H1 (cell line): Measurements from ENCODE around the gene HFE.

Experiments
- CBX8 ChIP-seq: fragments of 300-800, 300-1000 bp; sonication (generic); IDR thresholded peaks from 2 replicates; pipeline ENCODE4 v1.7.1; 2016; ENCODE audit warnings: low read depth, low read length, borderline replicate concordance
- CHD1 ChIP-seq: IDR thresholded peaks from 2 replicates; pipeline ENCODE4 v1.6.1; 2012; ENCODE audit warnings: low read depth, low read length, improper control_type of control experiment
- CTCF ChIP-seq, 3 experiments: IDR thresholded peaks; 1 replicate in 2 of 3; 2 replicates in 1 of 3; pipeline versions ENCODE4 v1.5.1 to v1.6.1; 2011; ENCODE audit warnings: low read length in 3 of 3, mild to moderate bottlenecking in 3 of 3, inconsistent platforms in 2 of 3, low read depth in 1 of 3, moderate library complexity in 1 of 3; ENCODE audit not compliant: insufficient read depth in 1 of 3; ENCODE audit errors: control extremely low read depth in 1 of 3
- EZH2 ChIP-seq: fragments of 200-600 bp; sonication (generic); IDR thresholded peaks from 2 replicates; pipeline ENCODE4 v1.7.1; 2012; ENCODE audit warnings: low read depth, mild to moderate bottlenecking, moderate library complexity, low read length, inconsistent platforms; ENCODE audit not compliant: severe bottlenecking
- MAX ChIP-seq: IDR thresholded peaks from 2 replicates; pipeline ENCODE4 v1.6.1; 2012; ENCODE audit warnings: inconsistent platforms
- POLR2A ChIP-seq, 2 experiments: IDR thresholded peaks; 1 replicate in 1 of 2; 2 replicates in 1 of 2; pipeline ENCODE4 v1.6.1; 2011; ENCODE audit warnings: low read depth in 2 of 2, low read length in 2 of 2, mild to moderate bottlenecking in 2 of 2; ENCODE audit errors: control extremely low read depth in 1 of 2
- RFX5 ChIP-seq: IDR thresholded peaks from 2 replicates; pipeline ENCODE4 v1.6.1; 2011; ENCODE audit warnings: low read depth, low read length, improper control_type of control experiment, borderline replicate concordance
- SP2 ChIP-seq: IDR thresholded peaks from 2 replicates; pipeline ENCODE4 v1.6.1; 2012; ENCODE audit warnings: mild to moderate bottlenecking, low read length, inconsistent platforms
- SP4 ChIP-seq: IDR thresholded peaks from 2 replicates; pipeline ENCODE4 v1.6.1; 2012; ENCODE audit warnings: low read length, inconsistent platforms
- USF2 ChIP-seq: IDR thresholded peaks from 2 replicates; pipeline ENCODE4 v1.6.1; 2011; ENCODE audit warnings: low read length, improper control_type of control experiment

- TF ChIP-seq SP2: no peak
- TF ChIP-seq MAX: no peak
- TF ChIP-seq SP4: no peak
- TF ChIP-seq POLR2A (IDR thresholded peaks at IDR 0.05; ENCODE audit: control extremely low read depth in 1 of 2, low read depth in 2 of 2, low read length in 2 of 2): no peak
- no peak for TF ChIP-seq USF2
- TF ChIP-seq EZH2: no peak
- no peak for TF ChIP-seq CTCF (IDR thresholded peaks at IDR 0.05; ENCODE audit: control extremely low read depth in 1 of 3, insufficient read depth in 1 of 3, low read depth in 1 of 3, low read length in 3 of 3)
- TF ChIP-seq CHD1: no peak
- TF ChIP-seq CBX8: no peak
- TF ChIP-seq RFX5: no peak
Observed at GRCh38 chr6:26057899-26058298, 29.3 kb upstream of the HFE start.
